H9 (cell line): ENCODE data around the gene HDLBP. TPM values are rescaled to one million over a fixed set of nuclear protein-coding genes. Genes with fewer than 3 reads are reported as not detected.

Experiments
- DNase-seq: peaks from one replicate; pipeline ENCODE4 v3.0.0-alpha.2; 2017
- H2AFZ ChIP-seq: one replicate; pipeline ENCODE4 v1.6.1; 2013; ENCODE audit warnings: mild to moderate bottlenecking, low read length, control low read depth, moderate library complexity
- H2AK5ac ChIP-seq: 2 replicates; pipeline ENCODE4 v1.6.1; 2013; ENCODE audit warnings: low read length, control low read depth, mixed read lengths; ENCODE audit not compliant: insufficient read length
- H2BK120ac ChIP-seq: one replicate; pipeline ENCODE4 v1.6.1; 2013; ENCODE audit warnings: low read depth, mild to moderate bottlenecking, low read length, control low read depth, inconsistent platforms; ENCODE audit not compliant: poor library complexity, severe bottlenecking
- H2BK12ac ChIP-seq: 2 replicates; pipeline ENCODE4 v1.6.1; 2013; ENCODE audit warnings: low read length, control low read depth, mixed read lengths, low read depth; ENCODE audit not compliant: insufficient read length
- H2BK15ac ChIP-seq: 2 replicates; pipeline ENCODE4 v1.6.1; 2013; ENCODE audit warnings: low read depth, low read length, control low read depth
- H2BK20ac ChIP-seq: one replicate; pipeline ENCODE4 v1.6.1; 2013; ENCODE audit warnings: low read depth, mild to moderate bottlenecking, low read length, control low read depth, inconsistent platforms; ENCODE audit not compliant: poor library complexity, severe bottlenecking
- H2BK5ac ChIP-seq: 2 replicates; pipeline ENCODE4 v1.6.1; 2013; ENCODE audit warnings: low read length, control low read depth, mixed read lengths; ENCODE audit not compliant: insufficient read length
- H3K14ac ChIP-seq: 2 replicates; pipeline ENCODE4 v1.6.1; 2013; ENCODE audit warnings: low read length, control low read depth; ENCODE audit not compliant: insufficient read depth
- H3K18ac ChIP-seq: 2 replicates; pipeline ENCODE4 v1.6.1; 2013; ENCODE audit warnings: low read depth, mild to moderate bottlenecking, mixed read lengths, low read length, control low read depth; ENCODE audit not compliant: insufficient read length
- H3K23ac ChIP-seq: 2 replicates; pipeline ENCODE4 v1.6.1; 2013; ENCODE audit warnings: low read length, control low read depth, mixed read lengths, low read depth; ENCODE audit not compliant: insufficient read length
- H3K23me2 ChIP-seq: 2 replicates; pipeline ENCODE4 v1.6.1; 2013; ENCODE audit warnings: low read depth, mild to moderate bottlenecking, mixed read lengths, low read length, control low read depth; ENCODE audit not compliant: insufficient read length, poor library complexity, severe bottlenecking
- H3K27ac ChIP-seq: 2 replicates; pipeline ENCODE4 v1.5.1; 2013; ENCODE audit warnings: low read length, control low read depth, mixed read lengths, low read depth; ENCODE audit not compliant: insufficient read length
- H3K27me3 ChIP-seq: 2 replicates; pipeline ENCODE4 v1.6.1; 2013; ENCODE audit warnings: low read length, control low read depth, inconsistent platforms; ENCODE audit not compliant: insufficient read depth
- H3K4ac ChIP-seq: 2 replicates; pipeline ENCODE4 v1.6.1; 2013; ENCODE audit warnings: low read depth, mild to moderate bottlenecking, control low read depth, inconsistent platforms, low read length, moderate library complexity
- H3K4me1 ChIP-seq: 2 replicates; pipeline ENCODE4 v1.6.1; 2013; ENCODE audit warnings: low read length, control low read depth, inconsistent platforms; ENCODE audit not compliant: insufficient read depth
- H3K4me2 ChIP-seq: 2 replicates; pipeline ENCODE4 v1.6.1; 2013; ENCODE audit warnings: low read length, control low read depth, mixed read lengths; ENCODE audit not compliant: insufficient read length, insufficient read depth
- H3K56ac ChIP-seq: 2 replicates; pipeline ENCODE4 v1.6.1; 2013; ENCODE audit warnings: low read depth, mild to moderate bottlenecking, mixed read lengths, low read length, control low read depth; ENCODE audit not compliant: insufficient read length
- H3K79me1 ChIP-seq: 2 replicates; pipeline ENCODE4 v1.6.1; 2013; ENCODE audit warnings: low read depth, mild to moderate bottlenecking, moderate library complexity, low read length, control low read depth, inconsistent platforms; ENCODE audit not compliant: insufficient read depth, poor library complexity, severe bottlenecking
- H3K79me2 ChIP-seq: 2 replicates; pipeline ENCODE4 v1.6.1; 2013; ENCODE audit warnings: low read length, control low read depth, inconsistent platforms; ENCODE audit not compliant: insufficient read depth
- H3K9ac ChIP-seq: 2 replicates; pipeline ENCODE4 v1.6.1; 2013; ENCODE audit warnings: low read length, control low read depth, mixed read lengths; ENCODE audit not compliant: insufficient read length; ENCODE audit errors: extremely low read depth
- H3K9me3 ChIP-seq: one replicate; pipeline ENCODE4 v1.6.1; 2013; ENCODE audit warnings: low read depth, low read length, inconsistent platforms; ENCODE audit not compliant: control insufficient read depth
- H3T11ph ChIP-seq: one replicate; pipeline ENCODE4 v1.6.1; 2013; ENCODE audit warnings: mild to moderate bottlenecking, low read length, control low read depth, inconsistent platforms
- H4K20me1 ChIP-seq: one replicate; pipeline ENCODE4 v1.6.1; 2013; ENCODE audit not compliant: control insufficient read depth, insufficient read length, insufficient read depth
- H4K5ac ChIP-seq: 2 replicates; pipeline ENCODE4 v1.6.1; 2013; ENCODE audit warnings: low read depth, mild to moderate bottlenecking, mixed read lengths, low read length, control low read depth; ENCODE audit not compliant: insufficient read length
- H4K8ac ChIP-seq: replicated peaks from 2 replicates; pipeline ENCODE4 v1.6.1; 2013; ENCODE audit warnings: low read length, control low read depth, mixed read lengths, low read depth; ENCODE audit not compliant: insufficient read length
- H4K91ac ChIP-seq: 2 replicates; pipeline ENCODE4 v1.6.1; 2013; ENCODE audit warnings: low read depth, mild to moderate bottlenecking, moderate library complexity, mixed read lengths, low read length, control low read depth; ENCODE audit not compliant: insufficient read length
- H3K27ac Mint-ChIP-seq, 3 experiments: 2 replicates in 2 of 3; 3 replicates in 1 of 3; pipeline ENCODE4 v1.8.0; 2020 to 2021; ENCODE audit warnings: mixed read lengths in 3 of 3, mild to moderate bottlenecking in 1 of 3, moderate library complexity in 1 of 3
- H3K27me3 Mint-ChIP-seq: 2 replicates; pipeline ENCODE4 v1.8.0; 2021; ENCODE audit warnings: low read depth, mild to moderate bottlenecking, moderate library complexity, mixed read lengths
- H3K36me3 Mint-ChIP-seq, 3 experiments: 2 replicates in 2 of 3; 3 replicates in 1 of 3; pipeline ENCODE4 v1.8.0; 2020 to 2021; ENCODE audit warnings: low read depth in 3 of 3, mixed read lengths in 3 of 3; ENCODE audit not compliant: insufficient read depth in 1 of 3
- H3K4me1 Mint-ChIP-seq, 2 experiments: 2 replicates each; pipeline ENCODE4 v1.8.0; 2020; ENCODE audit warnings: mixed read lengths in 2 of 2
- H3K4me3 Mint-ChIP-seq, 2 experiments: 2 replicates in 1 of 2; 3 replicates in 1 of 2; pipeline ENCODE4 v1.8.0; 2020 to 2021; ENCODE audit warnings: mild to moderate bottlenecking in 2 of 2, mixed read lengths in 2 of 2, moderate library complexity in 1 of 2
- H3K9me3 Mint-ChIP-seq, 2 experiments: 2 replicates in 1 of 2; 3 replicates in 1 of 2; pipeline ENCODE4 v1.8.0; 2020; ENCODE audit warnings: mild to moderate bottlenecking in 2 of 2, mixed read lengths in 2 of 2, moderate library complexity in 1 of 2
- WGBS: extraction: QIAGEN DNeasy Blood & Tissue Kit; methylation state at CpG from one replicate; pipeline ENCODE4 v1.1.7; 2013; ENCODE audit warnings: missing lambda C conversion rate, low lambda C conversion rate, mixed read lengths; ENCODE audit not compliant: insufficient read length; ENCODE audit errors: extremely low coverage; 5-methylcytosine and 5-hydroxymethylcytosine counted together
- total RNA-seq: library from RNA; stranded (reverse); gene quantifications from 2 replicates; pipeline ENCODE4 v1.2.1, GENCODE V29; 2021
- TF ChIP-seq, protein P1 (sequence below): fragments of 200-600 bp; sonication (generic); conservative IDR thresholded peaks from 3 replicates; pipeline ENCODE4 v1.8.0; 2021; ENCODE audit warnings: antibody characterized with exemption, mild to moderate bottlenecking

Gene HDLBP
- total RNA-seq, 1 experiment from 2014 or later: 364 TPM

- H3K27ac Mint-ChIP-seq: peak overlapping the region; percentile 18 to 89 (median 77); a peak in 4 of 7 replicates
- peaks cover 4 to 6% of the 10 kb centered on the region in 2 experiments; a peak in 1 of 4 replicates for H3K4me1 Mint-ChIP-seq
- Histone ChIP-seq H3K18ac (no peak overlapping the region), H4K5ac (no peak overlapping the region), H3K9me3 (no peaks in the 10 kb centered on the region), H4K20me1 (peaks cover 2% of the 10 kb centered on the region), H3K14ac (no peak overlapping the region), H3K79me1 (no peaks in the 10 kb centered on the region), H2AFZ (no peak overlapping the region), H3K79me2 (no peaks in the 10 kb centered on the region), H3K9ac (no peak overlapping the region), H3T11ph (no peak overlapping the region), H2AK5ac (no peak overlapping the region), H3K4me2 (no peak overlapping the region), H3K4ac (no peak overlapping the region), H2BK12ac (no peak overlapping the region), H2BK5ac (no peak overlapping the region), H3K23me2 (no peaks in the 10 kb centered on the region), H4K8ac (no peak overlapping the region), H3K23ac (no peak overlapping the region), H2BK15ac (no peak overlapping the region), H3K27me3 (no peaks in the 10 kb centered on the region), H2BK120ac (no peak overlapping the region), H3K4me1 (no peaks in the 10 kb centered on the region), H2BK20ac (no peak overlapping the region), H3K27ac (no peak overlapping the region), H4K91ac (no peak overlapping the region), H3K56ac (no peak overlapping the region)
- H3K36me3 Mint-ChIP-seq: peaks cover 30 to 82% (median 70%) of the 10 kb centered on the region in 3 experiments; a peak in 6 of 7 replicates
- TF ChIP-seq, protein P1, sequence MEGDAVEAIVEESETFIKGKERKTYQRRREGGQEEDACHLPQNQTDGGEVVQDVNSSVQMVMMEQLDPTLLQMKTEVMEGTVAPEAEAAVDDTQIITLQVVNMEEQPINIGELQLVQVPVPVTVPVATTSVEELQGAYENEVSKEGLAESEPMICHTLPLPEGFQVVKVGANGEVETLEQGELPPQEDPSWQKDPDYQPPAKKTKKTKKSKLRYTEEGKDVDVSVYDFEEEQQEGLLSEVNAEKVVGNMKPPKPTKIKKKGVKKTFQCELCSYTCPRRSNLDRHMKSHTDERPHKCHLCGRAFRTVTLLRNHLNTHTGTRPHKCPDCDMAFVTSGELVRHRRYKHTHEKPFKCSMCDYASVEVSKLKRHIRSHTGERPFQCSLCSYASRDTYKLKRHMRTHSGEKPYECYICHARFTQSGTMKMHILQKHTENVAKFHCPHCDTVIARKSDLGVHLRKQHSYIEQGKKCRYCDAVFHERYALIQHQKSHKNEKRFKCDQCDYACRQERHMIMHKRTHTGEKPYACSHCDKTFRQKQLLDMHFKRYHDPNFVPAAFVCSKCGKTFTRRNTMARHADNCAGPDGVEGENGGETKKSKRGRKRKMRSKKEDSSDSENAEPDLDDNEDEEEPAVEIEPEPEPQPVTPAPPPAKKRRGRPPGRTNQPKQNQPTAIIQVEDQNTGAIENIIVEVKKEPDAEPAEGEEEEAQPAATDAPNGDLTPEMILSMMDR: no peak
- no peaks in the 10 kb centered on the region; the same call in 1 of the 2 replicates for H3K27me3 Mint-ChIP-seq
- no peak overlapping the region for H3K4me3 Mint-ChIP-seq
- no CpG with 5 or more reads among the region's 20 CpGs for WGBS
- no peak for DNase-seq
- no peaks in the 10 kb centered on the region for H3K9me3 Mint-ChIP-seq
Observed at GRCh38 chr2:241228860-241229516, 86.5 kb downstream of the HDLBP start.
